ENCODE data around the gene RPL36AL. TPM values are rescaled to one million over a fixed set of nuclear protein-coding genes. Genes with fewer than 3 reads are reported as not detected.
"Not testable (repeated sequence)": the region's sequence is repeated elsewhere in the genome, so short reads cannot be mapped to it uniquely, and the experiment has no call there.

Gene RPL36AL
- total RNA-seq, 1 donor from 2014 or later = 143 TPM

GRCh38 chr14:49619730-49620129 is 696 bp downstream of the RPL36AL start:
- no peak for DNase-seq (ENCODE audit: low read depth)

GRCh38 chr14:49619273-49619672 is 1.2 kb downstream of the RPL36AL start:
- not testable (repeated sequence) for DNase-seq (ENCODE audit: low read depth)

DNA sequence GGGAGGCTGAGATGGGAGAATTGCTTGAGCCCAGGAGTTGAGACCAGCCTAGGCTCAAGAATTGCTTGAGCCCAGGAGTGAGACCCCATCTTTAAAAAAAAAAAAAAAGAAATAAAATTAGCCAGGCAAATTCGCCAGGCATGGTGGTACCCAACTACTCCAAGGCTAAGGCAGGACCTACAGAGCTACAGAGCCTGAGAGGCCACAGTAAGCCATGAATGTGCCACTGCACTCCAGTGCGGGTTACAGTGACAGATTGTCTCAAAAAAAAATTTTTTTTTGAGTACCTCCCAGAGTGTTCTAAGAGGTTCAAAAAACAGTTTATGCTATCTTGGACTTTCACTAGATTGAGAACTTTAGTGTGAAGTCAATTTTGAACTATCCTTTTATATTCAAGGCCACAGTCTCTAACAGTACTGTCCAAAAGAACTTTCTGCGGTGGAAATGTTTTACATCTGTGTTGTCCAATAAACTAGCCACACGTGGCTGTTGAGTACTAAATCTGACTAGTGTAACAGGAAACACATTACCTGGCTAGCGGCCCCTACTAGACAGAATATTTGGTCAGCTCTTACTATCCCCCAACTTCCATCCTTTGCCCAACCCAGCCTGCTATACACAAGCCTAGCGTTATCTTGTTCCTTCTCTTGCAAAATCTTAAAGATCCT is 2.4 kb downstream of the RPL36AL start:
- no peak for DNase-seq (ENCODE audit: low read depth)

GRCh38 chr14:49615776-49616175 is 4.7 kb downstream of the RPL36AL start:
- DNase-seq (ENCODE audit: low read depth) = no peak

DNA sequence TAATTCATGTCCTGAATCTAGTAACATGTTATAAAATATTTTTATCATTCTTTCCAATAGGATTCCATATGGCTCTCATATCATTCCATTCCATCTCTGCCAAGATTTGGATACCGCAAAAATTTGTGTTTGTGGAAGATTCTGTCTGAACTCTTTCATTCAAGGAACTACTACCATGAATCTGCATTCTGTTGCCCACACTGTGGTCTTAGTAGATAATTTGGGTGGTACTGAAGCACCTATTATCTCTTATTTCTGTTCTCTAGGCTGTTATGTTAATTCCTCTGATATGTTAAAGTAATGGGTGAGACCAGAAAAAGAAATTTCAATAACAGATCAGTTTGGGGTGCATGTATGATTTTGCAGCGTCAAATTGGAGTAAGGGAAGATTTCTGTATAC is 6.2 kb downstream of the RPL36AL start:
- DNase-seq (ENCODE audit: low read depth) = no peak

GRCh38 chr14:49612671-49613070 is 7.8 kb downstream of the RPL36AL start:
- no peak for DNase-seq (ENCODE audit: low read depth)

- no peak for DNase-seq (ENCODE audit: low read depth)
These were observed 8.2 kb downstream of the RPL36AL start for GRCh38 chr14:49612251-49612650.

DNA sequence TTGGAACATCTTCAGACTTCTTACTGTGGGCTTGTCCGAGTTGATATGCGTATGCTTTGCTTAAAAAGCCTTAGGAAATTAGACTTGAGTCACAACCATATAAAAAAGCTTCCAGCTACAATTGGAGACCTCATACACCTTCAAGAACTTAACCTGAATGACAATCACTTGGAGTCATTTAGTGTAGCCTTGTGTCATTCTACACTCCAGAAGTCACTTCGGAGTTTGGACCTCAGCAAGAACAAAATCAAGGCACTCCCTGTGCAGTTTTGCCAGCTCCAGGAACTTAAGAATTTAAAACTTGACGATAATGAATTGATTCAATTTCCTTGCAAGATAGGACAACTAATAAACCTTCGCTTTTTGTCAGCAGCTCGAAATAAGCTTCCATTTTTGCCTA is 12.8 kb downstream of the RPL36AL start:
- DNase-seq (ENCODE audit: low read depth) = no peak

- DNase-seq (ENCODE audit: low read depth) = peak; percentile 88
These were observed 21.7 kb downstream of the RPL36AL start, which contains the start of gene LRR1 for GRCh38 chr14:49598485-49599300. Gene LRR1 (plus strand): TSS chr14:49598940. CDS start chr14:49599021, 81 bp downstream.

DNA sequence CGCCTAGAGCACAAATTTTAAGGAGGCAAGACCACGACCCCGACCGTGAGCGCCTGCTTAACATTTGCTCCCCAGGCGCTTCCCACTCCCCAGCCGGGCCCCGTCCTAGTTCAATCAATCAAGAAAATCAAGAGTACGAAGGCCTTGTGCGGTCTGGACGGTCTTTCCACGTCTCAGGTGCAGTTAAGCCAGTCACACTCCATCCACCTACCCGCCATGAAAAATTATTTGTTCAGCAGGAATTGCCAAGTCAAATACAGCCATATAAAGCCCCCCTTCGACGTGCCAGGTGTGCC is 22.3 kb downstream of the RPL36AL start:
- DNase-seq (ENCODE audit: low read depth) = no peak

- DNase-seq (ENCODE audit: low read depth) = no peak
These were observed 25.9 kb downstream of the RPL36AL start for GRCh38 chr14:49594347-49595091.

DNA sequence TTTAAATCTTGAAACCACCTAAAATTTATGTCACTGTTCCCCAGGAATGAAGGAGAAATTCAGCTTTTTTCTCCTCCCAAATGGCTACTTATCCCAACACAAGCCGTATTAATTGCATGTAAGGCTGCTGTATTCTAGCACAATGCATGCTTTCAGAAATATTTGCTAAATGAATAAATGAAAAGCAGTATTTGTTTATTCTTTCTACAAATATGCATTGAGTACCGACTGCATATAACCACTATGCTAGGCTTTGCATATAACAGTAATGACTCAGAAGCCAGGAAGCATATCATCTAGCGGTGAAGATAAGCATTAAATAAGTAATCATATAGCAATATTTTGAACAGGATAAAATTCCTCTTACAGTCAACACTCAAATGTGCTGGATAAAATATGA is 27.4 kb downstream of the RPL36AL start:
- DNase-seq (ENCODE audit: low read depth) = no peak

DNA sequence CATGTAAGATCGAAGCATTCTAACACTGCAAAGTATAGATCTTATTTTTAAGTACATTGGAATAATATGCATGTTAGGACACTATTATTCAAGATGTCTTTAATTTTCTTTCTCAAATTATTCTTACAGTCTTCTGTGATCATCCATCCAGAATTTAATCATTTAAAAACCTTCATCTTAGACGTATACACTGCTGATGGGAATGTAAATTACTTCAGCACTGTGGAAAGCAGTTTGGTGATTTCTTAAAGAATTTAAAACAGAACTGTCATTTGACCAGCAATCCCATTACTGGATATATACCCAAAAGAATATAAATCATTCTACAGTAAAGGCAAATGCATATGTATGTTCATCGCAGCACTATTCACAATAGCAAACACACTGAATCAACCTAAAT is 31.0 kb downstream of the RPL36AL start:
- DNase-seq (ENCODE audit: low read depth) = no peak

DNA sequence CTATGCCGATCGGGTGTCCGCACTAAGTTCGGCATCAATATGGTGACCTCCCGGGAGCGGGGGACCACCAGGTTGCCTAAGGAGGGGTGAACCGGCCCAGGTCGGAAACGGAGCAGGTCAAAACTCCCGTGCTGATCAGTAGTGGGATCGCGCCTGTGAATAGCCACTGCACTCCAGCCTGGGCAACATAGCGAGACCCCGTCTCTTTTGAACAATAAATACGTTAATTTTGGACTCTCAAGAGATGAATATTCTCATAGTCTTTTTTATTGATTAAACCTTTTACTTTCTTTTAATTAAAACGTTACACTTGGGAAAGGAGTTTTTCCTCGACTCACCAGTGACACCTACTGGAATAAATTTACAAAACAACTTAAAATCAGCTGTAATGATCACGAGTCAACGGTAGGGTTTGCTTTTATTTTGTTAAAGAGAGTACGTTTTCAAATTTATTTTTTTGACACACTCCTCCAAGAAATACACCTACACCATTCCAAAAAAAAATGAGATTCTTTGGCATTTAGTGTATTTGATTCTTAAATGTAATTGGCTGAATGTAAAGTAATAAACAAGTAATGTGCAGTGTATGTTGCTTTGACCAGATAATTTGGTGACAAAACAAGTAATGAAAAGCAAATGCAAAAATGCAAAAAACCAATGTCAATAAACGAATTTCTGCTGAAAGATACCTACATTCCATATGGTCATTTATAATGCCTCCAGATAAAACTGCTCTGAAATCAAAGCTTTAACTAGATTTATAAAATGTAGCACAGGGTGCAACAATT is 33.6 kb downstream of the RPL36AL start:
- peak; percentile 78 for DNase-seq (ENCODE audit: low read depth)

- peak; percentile 100 for DNase-seq (ENCODE audit: low read depth)
These were observed 34.4 kb downstream of the RPL36AL start, which contains the start of gene RPS29 for GRCh38 chr14:49585803-49586672. Gene RPS29 (minus strand): TSS chr14:49586380. CDS start chr14:49586346, 34 bp downstream.

GRCh38 chr14:49584981-49585640 is 35.3 kb downstream of the RPL36AL start:
- not testable (repeated sequence) for DNase-seq (ENCODE audit: low read depth)

DNA sequence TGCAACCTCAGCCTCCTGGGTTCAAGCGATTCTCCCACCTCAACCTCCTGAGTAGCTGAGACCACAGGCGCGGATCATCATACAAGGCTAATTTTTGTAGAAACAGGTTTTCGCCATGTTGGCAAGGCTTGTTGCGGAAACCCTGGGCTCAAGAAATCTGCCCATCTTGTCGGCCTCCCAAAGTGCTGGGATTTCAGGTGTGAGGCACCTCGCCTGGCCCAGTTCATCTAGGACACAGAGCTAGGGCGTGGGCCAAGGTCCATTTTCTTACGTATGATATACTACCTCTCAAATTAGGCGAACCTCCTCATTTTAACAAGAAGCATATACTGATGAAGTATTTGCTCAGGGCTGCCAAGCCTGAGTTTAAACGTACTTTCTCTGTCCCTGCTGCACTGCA is 36.4 kb downstream of the RPL36AL start:
- no peak for DNase-seq (ENCODE audit: low read depth)

DNA sequence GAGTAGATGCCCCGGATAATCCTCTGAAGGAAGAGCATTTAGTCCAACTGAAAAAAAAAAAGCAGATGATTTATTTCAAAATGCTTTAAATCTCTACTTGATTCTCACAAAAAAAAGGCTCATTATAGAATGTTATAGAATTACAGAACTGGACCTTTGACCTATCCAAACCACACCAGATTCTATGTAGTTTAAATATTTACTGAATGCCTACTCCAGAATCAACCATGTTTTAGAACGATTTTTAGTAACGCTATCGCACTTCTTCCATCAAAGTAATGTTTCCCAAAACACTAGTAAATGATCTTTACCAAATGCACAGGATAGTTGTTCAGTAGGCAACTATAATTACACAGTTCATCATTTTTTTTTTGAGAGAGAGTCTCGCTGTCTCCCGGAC is 36.8 kb downstream of the RPL36AL start:
- DNase-seq (ENCODE audit: low read depth) = no peak

DNA sequence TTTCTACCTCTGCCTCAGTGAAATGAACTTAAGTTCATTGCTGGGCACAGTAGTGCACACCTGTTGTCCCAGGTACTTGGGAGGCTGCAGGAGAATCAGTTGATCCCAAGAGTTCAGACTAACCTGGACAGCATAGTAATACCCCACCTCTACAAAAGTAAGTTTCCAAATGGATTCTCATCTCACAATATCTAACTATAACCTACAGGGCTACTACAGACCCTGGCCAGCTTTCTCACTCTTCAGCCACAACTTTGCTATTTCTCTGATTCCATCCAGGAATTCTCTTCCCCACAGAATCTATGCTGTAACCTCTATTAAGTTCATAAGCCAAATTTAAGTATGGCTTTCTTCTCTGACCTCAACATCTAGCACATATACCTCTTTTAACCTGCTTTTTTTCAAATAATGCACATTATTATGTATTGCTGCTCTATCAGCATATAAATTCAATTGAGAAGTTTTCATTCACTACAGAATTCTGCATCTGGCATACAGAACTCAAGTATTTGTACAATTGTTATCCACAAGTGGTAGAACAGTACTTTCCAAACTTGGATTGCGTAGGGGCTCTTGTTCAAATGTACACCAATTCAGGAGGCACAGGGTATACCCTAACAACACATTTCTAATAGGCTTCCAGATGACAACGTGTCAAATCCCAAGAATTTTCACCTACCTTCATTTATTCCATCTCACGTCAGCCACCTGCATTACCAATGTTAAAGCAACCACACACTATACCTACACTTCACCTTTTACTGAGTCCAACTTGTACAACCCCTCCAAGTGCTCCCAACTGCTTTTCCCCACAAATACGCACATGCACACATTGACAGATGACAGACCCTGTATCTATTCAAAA is 38.1 kb downstream of the RPL36AL start:
- DNase-seq (ENCODE audit: low read depth) = no peak
